ENCODE measurements around the gene NLRP3.
"Not testable (repeated sequence)": the region's sequence is repeated elsewhere in the genome, so short reads cannot be mapped to it uniquely, and the experiment has no call there.

DNA sequence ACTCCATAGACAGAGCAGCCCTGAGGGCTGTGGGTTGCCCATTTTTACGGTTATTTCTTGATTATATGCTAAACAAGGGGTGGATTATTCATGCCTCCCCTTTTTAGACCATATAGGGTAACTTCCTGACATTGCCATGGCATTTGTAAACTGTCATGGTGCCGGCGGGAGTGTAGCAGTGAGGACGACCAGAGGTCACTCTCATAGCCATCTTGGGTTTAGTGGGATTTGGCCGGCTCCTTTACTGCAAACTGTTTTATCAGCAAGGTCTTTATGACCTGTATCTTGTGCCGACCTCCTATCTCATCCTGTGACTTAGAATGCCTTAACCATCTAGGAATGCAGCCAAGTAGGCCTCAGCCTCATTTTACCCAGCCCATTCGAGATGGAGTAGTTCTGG is 38.3 kb upstream of the NLRP3 start:
- not testable (repeated sequence) for TF ChIP-seq ZMIZ1 (IDR thresholded peaks at IDR 0.05; ENCODE audit: low read depth in 2 of 2, low read length in 2 of 2); ZNF41 (CRISPR knock-in tag; conservative IDR thresholded peaks at IDR 0.05); FOXA3 (CRISPR knock-in tag; conservative IDR thresholded peaks at IDR 0.05 in 1 of 2, IDR thresholded peaks at IDR 0.05 in 1 of 2); SETDB1 (IDR thresholded peaks at IDR 0.05; ENCODE audit: low read length); ARNT (IDR thresholded peaks at IDR 0.05); ZNF146 (CRISPR knock-in tag; IDR thresholded peaks at IDR 0.05; ENCODE audit: unreplicated experiment); NR2C2 (CRISPR knock-in tag; IDR thresholded peaks at IDR 0.05); NR2C2 (tag; IDR thresholded peaks at IDR 0.05); MYC (IDR thresholded peaks at IDR 0.05; ENCODE audit: low read depth, low read length); MYC (CRISPR knock-in tag; IDR thresholded peaks at IDR 0.05; ENCODE audit: borderline replicate concordance, low read depth); NFATC3 (IDR thresholded peaks at IDR 0.05)
- TF ChIP-seq, protein P1, sequence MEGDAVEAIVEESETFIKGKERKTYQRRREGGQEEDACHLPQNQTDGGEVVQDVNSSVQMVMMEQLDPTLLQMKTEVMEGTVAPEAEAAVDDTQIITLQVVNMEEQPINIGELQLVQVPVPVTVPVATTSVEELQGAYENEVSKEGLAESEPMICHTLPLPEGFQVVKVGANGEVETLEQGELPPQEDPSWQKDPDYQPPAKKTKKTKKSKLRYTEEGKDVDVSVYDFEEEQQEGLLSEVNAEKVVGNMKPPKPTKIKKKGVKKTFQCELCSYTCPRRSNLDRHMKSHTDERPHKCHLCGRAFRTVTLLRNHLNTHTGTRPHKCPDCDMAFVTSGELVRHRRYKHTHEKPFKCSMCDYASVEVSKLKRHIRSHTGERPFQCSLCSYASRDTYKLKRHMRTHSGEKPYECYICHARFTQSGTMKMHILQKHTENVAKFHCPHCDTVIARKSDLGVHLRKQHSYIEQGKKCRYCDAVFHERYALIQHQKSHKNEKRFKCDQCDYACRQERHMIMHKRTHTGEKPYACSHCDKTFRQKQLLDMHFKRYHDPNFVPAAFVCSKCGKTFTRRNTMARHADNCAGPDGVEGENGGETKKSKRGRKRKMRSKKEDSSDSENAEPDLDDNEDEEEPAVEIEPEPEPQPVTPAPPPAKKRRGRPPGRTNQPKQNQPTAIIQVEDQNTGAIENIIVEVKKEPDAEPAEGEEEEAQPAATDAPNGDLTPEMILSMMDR (IDR thresholded peaks at IDR 0.05 in 2 of 3, conservative IDR thresholded peaks at IDR 0.05 in 1 of 3; ENCODE audit: insufficient read depth in 2 of 3, low read depth in 1 of 3, low read length in 3 of 3): not testable (repeated sequence)

All from K562 (cell line).